ENCODE data around the gene GNG14. TPM values are rescaled to one million over a fixed set of nuclear protein-coding genes. Genes with fewer than 3 reads are reported as not detected.

GNG14 gene
- total and polyA plus RNA-seq, 2 donors (not counting 3 experiments of a cell fraction or from before 2014, with no cell fraction given): not detected

DNA sequence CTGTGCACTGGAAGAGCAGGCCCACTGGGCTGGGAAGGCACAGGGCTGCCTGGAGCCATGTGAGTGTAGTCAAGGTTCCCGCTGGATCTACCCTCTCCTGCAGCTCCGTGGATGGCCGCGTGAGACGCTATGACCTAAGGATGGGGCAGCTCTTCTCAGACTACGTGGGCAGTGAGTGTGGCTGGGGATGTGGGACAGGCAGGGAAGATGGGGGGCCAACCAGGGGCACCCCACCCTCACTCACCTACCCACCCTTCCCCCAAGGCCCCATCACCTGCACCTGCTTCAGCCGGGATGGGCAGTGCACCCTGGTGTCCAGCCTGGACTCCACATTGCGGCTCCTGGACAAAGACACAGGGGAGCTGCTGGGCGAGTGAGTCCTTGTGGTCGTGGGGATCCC, 15.1 kb upstream of the GNG14 start:
- H3K27me3 ChIP-seq (ENCODE audit: control insufficient read depth in 2 of 2, insufficient read depth in 2 of 2, low read length in 2 of 2): no peaks in the 10 kb centered on the region
- no peak overlapping the region for H3K9ac ChIP-seq (replicated peaks; ENCODE audit: extremely low read depth, insufficient read depth, low read length)
- BruUV-seq (replicated peaks): no TSS peak
- no peak overlapping the region for H3K27ac ChIP-seq (ENCODE audit: insufficient read depth, low read depth, low read length)
- TF ChIP-seq MYC (IDR thresholded peaks at IDR 0.05; ENCODE audit: low read depth, low read length) (no peak), EZH2 (IDR thresholded peaks at IDR 0.05; ENCODE audit: borderline replicate concordance, low read depth, low read length, severe bottlenecking) (no peak), JUN (IDR thresholded peaks at IDR 0.05; ENCODE audit: borderline replicate concordance, insufficient read depth, insufficient read length, low read depth) (no peak), POLR2AphosphoS5 (IDR thresholded peaks at IDR 0.05; ENCODE audit: insufficient read depth, low read depth, low read length) (no peak)
- CTCF ChIA-PET: interaction anchor here (0.6 to 3.7 kb wide), 20 partner anchors 8 to 875 kb away, joined by 3 to 21 read pairs (median 6); partner anchors contain the start of genes ZNF490, ZNF491 and ZNF791
- H2AFZ ChIP-seq (ENCODE audit: low read depth, low read length): no peak overlapping the region
- H3K79me2 ChIP-seq (ENCODE audit: control insufficient read depth, insufficient read depth, low read length): peaks cover 16% of the 10 kb centered on the region
- H3K4me2 ChIP-seq (ENCODE audit: insufficient read depth, low read length): no peak overlapping the region
- dilution Hi-C loops (cut with MboI; ENCODE audit: extremely low pct_ligation_motif_present, low sequenced_read_pairs): no loop called here
- DNase-seq (ENCODE audit: low read depth, low spot score) (no peak), FAIRE-seq (no peak)
- no peaks in the 10 kb centered on the region for H3K9me1 ChIP-seq (replicated peaks; ENCODE audit: control insufficient read depth, extremely low read depth, insufficient read depth, low read length)
- intact Hi-C loops (cut with micrococcal nuclease): loop anchor here (1.0 to 5.0 kb wide), 3 partner anchors 108 to 685 kb away; no protein-coding TSS in a partner anchor
- peaks cover 15% of the 10 kb centered on the region for H3K4me1 ChIP-seq (ENCODE audit: control insufficient read depth, extremely low read depth, insufficient read depth, low read length)
- H3K9me3 ChIP-seq (replicated peaks; ENCODE audit: control insufficient read depth, insufficient read depth, low read length): no peaks in the 10 kb centered on the region
- H3K36me3 ChIP-seq (ENCODE audit: control insufficient read depth in 2 of 2, extremely low read depth in 1 of 2, insufficient read depth in 2 of 2, low read length in 2 of 2): peaks cover 5 to 31% of the 10 kb centered on the region in 2 experiments
- H3K4me3 ChIP-seq (replicated peaks in 1 of 3; ENCODE audit: insufficient read depth in 1 of 3, low read depth in 1 of 3, low read length in 3 of 3): no peak overlapping the region
- H4K20me1 ChIP-seq (replicated peaks; ENCODE audit: control insufficient read depth, extremely low read depth, insufficient read depth, low read length): no peaks in the 10 kb centered on the region
- POLR2A ChIA-PET: no interaction called here

DNA sequence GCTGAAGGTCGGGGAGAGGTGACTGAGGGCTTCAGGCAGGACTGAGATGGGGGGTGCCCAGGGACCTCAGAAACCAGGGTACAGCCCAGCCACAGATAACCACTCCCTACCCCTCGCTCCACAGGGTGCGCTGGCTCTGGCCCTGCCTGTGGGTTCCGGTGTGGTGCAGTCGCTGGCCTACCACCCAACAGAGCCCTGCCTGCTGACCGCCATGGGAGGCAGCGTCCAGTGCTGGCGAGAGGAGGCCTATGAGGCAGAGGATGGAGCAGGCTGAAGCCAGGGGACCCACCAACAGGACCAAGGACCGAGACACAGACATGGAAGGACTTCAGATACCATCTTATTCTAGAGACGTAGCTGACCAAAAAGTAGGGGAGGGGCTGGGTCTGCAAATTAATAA, 12.4 kb upstream of the GNG14 start:
- dilution Hi-C loops (cut with MboI; ENCODE audit: extremely low pct_ligation_motif_present, low sequenced_read_pairs): no loop called here
- BruUV-seq (replicated peaks): no TSS peak
- CTCF ChIA-PET: interaction anchor here (1.6 kb wide), 1 partner anchor 82 kb away, joined by 4 read pairs; no protein-coding TSS in a partner anchor

More for the DNA sequence above, 12.4 kb upstream of the GNG14 start:
- POLR2A ChIA-PET: no interaction called here
- peaks cover 5 to 42% of the 10 kb centered on the region in 2 experiments for H3K36me3 ChIP-seq (ENCODE audit: control insufficient read depth in 2 of 2, extremely low read depth in 1 of 2, insufficient read depth in 2 of 2, low read length in 2 of 2)
- no peak overlapping the region for H3K4me3 ChIP-seq (replicated peaks in 1 of 3; ENCODE audit: insufficient read depth in 1 of 3, low read depth in 1 of 3, low read length in 3 of 3)
- H3K4me2 ChIP-seq (ENCODE audit: insufficient read depth, low read length): no peak overlapping the region
- H3K9me3 ChIP-seq (replicated peaks; ENCODE audit: control insufficient read depth, insufficient read depth, low read length): no peaks in the 10 kb centered on the region
- no peaks in the 10 kb centered on the region for H3K9me1 ChIP-seq (replicated peaks; ENCODE audit: control insufficient read depth, extremely low read depth, insufficient read depth, low read length)
- no peak overlapping the region for H2AFZ ChIP-seq (ENCODE audit: low read depth, low read length)
- no peak overlapping the region for H3K27ac ChIP-seq (ENCODE audit: insufficient read depth, low read depth, low read length)
- TF ChIP-seq, protein P1, sequence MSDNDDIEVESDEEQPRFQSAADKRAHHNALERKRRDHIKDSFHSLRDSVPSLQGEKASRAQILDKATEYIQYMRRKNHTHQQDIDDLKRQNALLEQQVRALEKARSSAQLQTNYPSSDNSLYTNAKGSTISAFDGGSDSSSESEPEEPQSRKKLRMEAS (IDR thresholded peaks at IDR 0.05; ENCODE audit: insufficient read depth, insufficient read length): no peak
- TF ChIP-seq POLR2AphosphoS5 (IDR thresholded peaks at IDR 0.05; ENCODE audit: insufficient read depth, low read depth, low read length) (no peak), JUN (IDR thresholded peaks at IDR 0.05; ENCODE audit: borderline replicate concordance, insufficient read depth, insufficient read length, low read depth) (no peak), GATA2 (IDR thresholded peaks at IDR 0.05; ENCODE audit: insufficient read depth, insufficient read length, low read depth, low read length) (no peak), FOS (IDR thresholded peaks at IDR 0.05; ENCODE audit: borderline replicate concordance, insufficient read depth, low read length) (no peak), EZH2 (IDR thresholded peaks at IDR 0.05; ENCODE audit: borderline replicate concordance, low read depth, low read length, severe bottlenecking) (no peak), MYC (IDR thresholded peaks at IDR 0.05; ENCODE audit: low read depth, low read length) (no peak), POLR2A (IDR thresholded peaks at IDR 0.05; ENCODE audit: low read depth, low read length) (no peak)
- TF ChIP-seq, protein P2, sequence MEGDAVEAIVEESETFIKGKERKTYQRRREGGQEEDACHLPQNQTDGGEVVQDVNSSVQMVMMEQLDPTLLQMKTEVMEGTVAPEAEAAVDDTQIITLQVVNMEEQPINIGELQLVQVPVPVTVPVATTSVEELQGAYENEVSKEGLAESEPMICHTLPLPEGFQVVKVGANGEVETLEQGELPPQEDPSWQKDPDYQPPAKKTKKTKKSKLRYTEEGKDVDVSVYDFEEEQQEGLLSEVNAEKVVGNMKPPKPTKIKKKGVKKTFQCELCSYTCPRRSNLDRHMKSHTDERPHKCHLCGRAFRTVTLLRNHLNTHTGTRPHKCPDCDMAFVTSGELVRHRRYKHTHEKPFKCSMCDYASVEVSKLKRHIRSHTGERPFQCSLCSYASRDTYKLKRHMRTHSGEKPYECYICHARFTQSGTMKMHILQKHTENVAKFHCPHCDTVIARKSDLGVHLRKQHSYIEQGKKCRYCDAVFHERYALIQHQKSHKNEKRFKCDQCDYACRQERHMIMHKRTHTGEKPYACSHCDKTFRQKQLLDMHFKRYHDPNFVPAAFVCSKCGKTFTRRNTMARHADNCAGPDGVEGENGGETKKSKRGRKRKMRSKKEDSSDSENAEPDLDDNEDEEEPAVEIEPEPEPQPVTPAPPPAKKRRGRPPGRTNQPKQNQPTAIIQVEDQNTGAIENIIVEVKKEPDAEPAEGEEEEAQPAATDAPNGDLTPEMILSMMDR (IDR thresholded peaks at IDR 0.05; ENCODE audit: extremely low read depth in 1 of 2, insufficient read depth in 1 of 2, low read depth in 1 of 2, low read length in 2 of 2): no peak
- H4K20me1 ChIP-seq (replicated peaks; ENCODE audit: control insufficient read depth, extremely low read depth, insufficient read depth, low read length): no peaks in the 10 kb centered on the region
- H3K79me2 ChIP-seq (ENCODE audit: control insufficient read depth, insufficient read depth, low read length): peaks cover 12% of the 10 kb centered on the region
- H3K27me3 ChIP-seq (ENCODE audit: control insufficient read depth in 2 of 2, insufficient read depth in 2 of 2, low read length in 2 of 2): no peaks in the 10 kb centered on the region
- intact Hi-C loops (cut with micrococcal nuclease): no loop called here
- FAIRE-seq: no peak
- no peak for DNase-seq (ENCODE audit: low read depth, low spot score)
- no peak overlapping the region for H3K9ac ChIP-seq (replicated peaks; ENCODE audit: extremely low read depth, insufficient read depth, low read length)
- H3K4me1 ChIP-seq (ENCODE audit: control insufficient read depth, extremely low read depth, insufficient read depth, low read length): peaks cover 3% of the 10 kb centered on the region

All from endothelial cell of umbilical vein (primary cell).